GM21390 (cell line): Measurements from ENCODE around the gene SASH1.

Experiments used
- ATAC-seq: cut with Tn5 transposase; IDR thresholded peaks from one replicate; pipeline ENCODE4 v1.9.1; 2021; ENCODE audit not compliant: unreplicated experiment

Gene SASH1

DNA sequence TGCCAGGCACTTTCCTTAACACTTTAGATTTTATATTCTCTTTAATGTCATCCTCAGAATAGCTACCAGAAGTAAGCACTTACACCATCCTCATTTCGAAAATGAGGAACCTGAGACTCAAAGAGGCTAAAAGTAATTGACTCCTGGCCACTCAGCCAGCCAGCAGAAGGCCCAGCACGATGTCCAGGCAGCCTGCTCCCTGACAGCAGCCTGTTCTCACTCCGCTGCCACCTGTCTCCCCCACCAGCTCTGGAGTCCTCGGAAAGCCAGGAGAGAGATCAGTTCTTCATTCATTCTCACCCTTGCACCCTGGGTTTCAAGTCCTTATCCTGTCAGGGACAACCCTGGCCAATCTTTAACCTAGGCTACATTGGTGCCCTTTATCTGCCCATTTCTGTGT, 174.0 kb downstream of the SASH1 start:
- no peak for ATAC-seq

DNA sequence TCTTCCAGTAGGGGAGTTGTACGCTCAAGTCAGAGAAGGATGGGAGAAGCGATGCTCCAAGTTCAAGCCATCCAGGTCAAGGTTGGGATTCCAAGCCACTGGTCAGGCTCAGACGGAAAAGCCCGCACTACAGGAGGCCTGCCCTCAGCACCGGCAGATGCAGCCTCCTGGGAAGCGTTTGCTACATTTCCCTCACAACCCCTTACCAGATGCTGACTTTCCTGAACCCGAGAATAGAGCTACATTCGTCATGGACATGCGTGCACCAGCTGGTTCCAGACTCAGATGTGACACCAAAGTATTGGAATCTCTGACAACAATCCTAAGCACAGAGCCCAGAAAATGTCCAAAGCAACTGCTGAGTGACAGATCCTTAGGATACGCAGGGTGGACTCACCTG, 174.8 kb downstream of the SASH1 start:
- no peak for ATAC-seq

GRCh38 chr6:148518511-148519156, 176.0 kb downstream of the SASH1 start:
- no peak for ATAC-seq

DNA sequence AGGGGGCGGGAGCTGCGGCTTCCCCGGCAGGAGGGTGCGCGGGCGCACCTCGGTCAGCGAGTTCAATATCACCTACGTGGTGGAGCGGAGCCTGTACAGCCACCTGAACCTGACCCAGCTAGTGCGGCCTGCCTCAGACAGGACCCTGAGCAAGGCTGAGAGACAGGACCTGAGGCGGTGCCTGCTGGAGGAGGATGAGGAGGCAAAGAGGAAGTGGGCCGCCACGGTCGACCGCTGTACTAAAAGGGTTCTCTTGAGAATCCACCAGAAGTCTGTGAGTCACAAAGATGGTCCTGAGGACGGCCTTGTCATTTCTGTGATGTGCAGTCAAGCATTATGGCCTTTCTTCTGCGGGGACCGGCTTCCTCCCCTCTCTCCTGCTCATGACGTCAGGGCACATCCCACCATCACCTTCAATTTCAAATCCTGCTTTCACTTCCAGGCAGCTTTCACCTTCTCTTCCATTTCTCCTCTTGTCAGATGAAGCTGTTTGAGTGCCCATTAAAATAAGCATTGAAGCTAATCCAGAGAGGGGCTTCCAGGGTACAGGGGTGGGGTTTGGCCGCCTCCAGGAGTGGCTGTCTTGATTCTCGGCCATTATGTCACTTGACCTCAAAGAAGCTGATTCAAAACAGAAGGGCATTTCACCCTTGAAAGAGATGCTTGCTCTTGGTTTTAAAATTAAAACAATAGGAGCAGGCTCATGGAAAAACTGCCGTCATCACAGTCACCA, 177.6 kb downstream of the SASH1 start:
- ATAC-seq = peak; percentile 94

DNA sequence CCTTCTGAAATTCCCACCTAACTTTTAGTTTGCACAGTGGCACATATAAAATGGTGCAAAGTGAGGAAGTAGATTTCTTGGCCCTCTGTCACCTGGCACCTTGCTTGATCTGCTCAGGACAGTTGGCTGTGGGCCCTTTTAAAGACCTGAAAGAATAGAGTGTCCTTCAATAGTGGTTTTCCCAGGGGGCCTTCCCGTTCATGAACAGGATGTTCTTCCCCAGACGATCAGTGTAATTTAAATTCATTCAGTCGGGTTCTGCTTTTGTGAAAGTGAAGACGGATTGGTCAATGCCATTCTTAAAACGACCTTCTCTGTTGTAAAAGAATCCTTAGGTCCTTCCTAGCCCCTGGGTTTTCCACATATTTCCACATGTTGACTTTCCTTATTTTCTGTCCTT, 178.5 kb downstream of the SASH1 start:
- no peak for ATAC-seq

- no peak for ATAC-seq
These were observed 178.9 kb downstream of the SASH1 start for GRCh38 chr6:148521586-148521985.

GRCh38 chr6:148523048-148523447, 180.4 kb downstream of the SASH1 start:
- no peak for ATAC-seq

DNA sequence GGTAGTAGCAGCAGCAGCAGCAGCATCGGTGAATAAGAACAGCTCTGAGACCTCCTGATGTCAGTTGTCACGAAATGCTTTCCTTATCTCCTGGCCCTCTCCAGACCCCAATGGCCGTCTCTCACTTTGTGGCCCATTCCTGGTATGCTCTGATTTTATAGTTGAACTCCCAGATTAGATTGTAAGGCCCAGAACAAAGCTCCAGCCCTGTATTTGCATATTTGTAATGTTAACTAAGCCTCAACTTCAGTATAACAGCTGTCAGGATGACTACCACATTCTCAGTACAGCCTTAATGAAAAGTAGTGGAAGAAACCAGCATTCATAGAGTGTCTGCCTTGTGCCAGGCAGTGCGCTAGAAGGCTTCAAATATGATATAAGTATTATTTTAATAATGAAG, 180.9 kb downstream of the SASH1 start:
- no peak for ATAC-seq

GRCh38 chr6:148524471-148524882, 181.8 kb downstream of the SASH1 start:
- no peak for ATAC-seq

DNA sequence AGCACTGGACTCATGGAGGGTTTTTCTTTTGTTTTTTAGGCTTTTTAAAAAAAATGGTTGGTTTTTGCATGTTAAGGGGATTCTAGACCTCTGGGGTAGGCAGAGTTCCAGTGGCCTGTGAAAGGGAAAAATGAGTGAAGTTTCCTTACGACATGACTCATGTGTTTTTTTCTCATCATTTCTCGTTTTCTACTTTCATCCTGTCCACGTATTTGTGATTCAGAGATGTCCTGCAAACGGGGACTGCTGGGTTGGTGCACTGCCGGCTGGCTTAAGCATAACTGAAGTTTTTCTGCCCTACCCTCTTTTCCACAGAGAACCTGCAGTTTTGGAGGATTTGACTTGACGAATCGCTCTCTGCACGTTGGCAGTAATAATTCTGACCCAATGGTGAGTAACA, 182.3 kb downstream of the SASH1 start:
- no peak for ATAC-seq

GRCh38 chr6:148525453-148525852, 182.8 kb downstream of the SASH1 start:
- no peak for ATAC-seq

- ATAC-seq = no peak
These were observed 183.5 kb downstream of the SASH1 start for GRCh38 chr6:148526145-148526544.

GRCh38 chr6:148528292-148528691, 185.7 kb downstream of the SASH1 start:
- ATAC-seq = no peak

GRCh38 chr6:148529010-148529409, 186.4 kb downstream of the SASH1 start:
- no peak for ATAC-seq

- ATAC-seq = peak; percentile 93
These were observed 187.8 kb downstream of the SASH1 start for GRCh38 chr6:148530394-148530953.

DNA sequence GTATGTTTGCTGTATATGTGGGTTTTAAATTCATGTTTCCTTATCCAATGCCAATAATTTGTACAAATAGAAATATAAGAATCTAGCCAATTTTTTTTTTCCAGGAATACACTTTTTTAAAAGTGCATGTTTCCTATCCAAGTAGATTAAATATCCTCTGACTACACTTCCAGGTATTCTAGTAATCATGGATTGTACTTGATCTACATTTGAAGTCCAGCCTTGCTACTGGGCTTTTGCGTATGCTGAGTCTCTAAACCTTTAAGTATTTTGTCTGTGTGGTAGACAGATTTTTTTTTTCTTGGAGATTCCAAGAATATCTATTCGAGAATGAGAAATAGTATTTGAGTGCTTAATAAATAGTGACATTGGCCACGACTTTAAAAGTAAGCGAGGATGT, 188.3 kb downstream of the SASH1 start:
- ATAC-seq = no peak

GRCh38 chr6:148532698-148533097, 190.1 kb downstream of the SASH1 start:
- no peak for ATAC-seq

- no peak for ATAC-seq
These were observed 190.9 kb downstream of the SASH1 start for GRCh38 chr6:148533309-148534107.

GRCh38 chr6:148534871-148535270, 192.2 kb downstream of the SASH1 start:
- ATAC-seq = no peak

GRCh38 chr6:148535381-148535780, 192.7 kb downstream of the SASH1 start:
- ATAC-seq = no peak

- no peak for ATAC-seq
These were observed 193.3 kb downstream of the SASH1 start for GRCh38 chr6:148535976-148536375.
